OCI-LY7 (cell line): Measurements from ENCODE around the gene FRMD7. TPM values are rescaled to one million over a fixed set of nuclear protein-coding genes. Genes with fewer than 3 reads are reported as not detected.

Experiments used
- BruUV-seq: library from RNA; stranded (reverse); fragments of 400-500 nt; replicated peaks from 2 replicates; lab custom pipeline; 2021; lab: Mats Ljungman, UMichigan
- CTCF ChIA-PET: fragments of 300-600 bp; sonication (Branson Sonifier 250); formaldehyde crosslinking; loops from one replicate; lab custom pipeline; 2022; ENCODE audit warnings: antibody characterized with exemption; ENCODE audit not compliant: unreplicated experiment; lab: Charles Lee
- POLR2A ChIA-PET: fragments of 300-600 bp; sonication (Branson Sonifier 250); formaldehyde crosslinking; loops from one replicate; lab custom pipeline; 2022; ENCODE audit warnings: antibody characterized with exemption; lab: Charles Lee
- DNase-seq: peaks from one replicate; pipeline ENCODE4 v3.0.0-alpha.2; 2015; ENCODE audit warnings: low spot score
- H2AFZ ChIP-seq: fragments of 200-600 bp; sonication (generic), shearing (Covaris generic); 2 replicates; pipeline ENCODE4 v1.6.1; 2014; ENCODE audit warnings: mild to moderate bottlenecking, antibody characterized with exemption, low read length, moderate library complexity
- H3K27ac ChIP-seq: fragments of 200-600 bp; sonication (generic); 2 replicates; pipeline ENCODE4 v1.5.1; 2014; ENCODE audit warnings: mixed run types, low read depth, mild to moderate bottlenecking, moderate library complexity, low read length, inconsistent platforms; ENCODE audit not compliant: poor library complexity, severe bottlenecking
- H3K36me3 ChIP-seq: fragments of 200-600 bp; sonication (generic); 2 replicates; pipeline ENCODE4 v1.6.1; 2014; ENCODE audit warnings: mild to moderate bottlenecking, antibody characterized with exemption, low read length, moderate library complexity, mixed read lengths; ENCODE audit not compliant: insufficient read depth
- H3K4me1 ChIP-seq: fragments of 200-600 bp; sonication (generic); 2 replicates; pipeline ENCODE4 v1.5.1; 2014; ENCODE audit warnings: mild to moderate bottlenecking, low read length; ENCODE audit not compliant: insufficient read depth, poor library complexity, severe bottlenecking
- H3K4me2 ChIP-seq: fragments of 200-600 bp; sonication (generic); 2 replicates; pipeline ENCODE4 v1.6.1; 2014; ENCODE audit warnings: mild to moderate bottlenecking, low read length
- H3K4me3 ChIP-seq: fragments of 200-600 bp; sonication (generic); 2 replicates; pipeline ENCODE4 v1.5.1; 2014; ENCODE audit warnings: mild to moderate bottlenecking, low read depth, low read length; ENCODE audit not compliant: poor library complexity, severe bottlenecking
- H3K79me2 ChIP-seq: fragments of 200-600 bp; sonication (generic); 2 replicates; pipeline ENCODE4 v1.6.1; 2016; ENCODE audit warnings: low read depth, mild to moderate bottlenecking, low read length, moderate library complexity, mixed read lengths; ENCODE audit not compliant: insufficient read depth
- H3K9me2 ChIP-seq: fragments of 200-600 bp; sonication (generic); 2 replicates; pipeline ENCODE4 v1.6.1; 2016; ENCODE audit warnings: mild to moderate bottlenecking, low read length, mixed read lengths; ENCODE audit not compliant: insufficient read depth
- H3K9me3 ChIP-seq: fragments of 200-600 bp; sonication (generic); 2 replicates; pipeline ENCODE4 v1.6.1; 2014; ENCODE audit warnings: mild to moderate bottlenecking, mixed run types, low read length, mixed read lengths
- H4K20me1 ChIP-seq: fragments of 200-600 bp; sonication (generic); 2 replicates; pipeline ENCODE4 v1.6.1; 2014; ENCODE audit warnings: mild to moderate bottlenecking, antibody characterized with exemption, low read length, moderate library complexity, mixed read lengths; ENCODE audit not compliant: insufficient read depth
- CTCF ChIP-seq: fragments of 200-600 bp; sonication (generic); conservative IDR thresholded peaks from 2 replicates; pipeline ENCODE4 v1.5.1; 2014; ENCODE audit warnings: mild to moderate bottlenecking, antibody characterized with exemption, low read length, moderate library complexity, mixed read lengths
- EZH2phosphoT487 ChIP-seq: fragments of 200-600 bp; sonication (generic); IDR thresholded peaks from 2 replicates; pipeline ENCODE4 v1.6.1; 2018; ENCODE audit warnings: low read depth, borderline replicate concordance, mild to moderate bottlenecking, mixed run types, antibody characterized with exemption, low read length, moderate library complexity, mixed read lengths
- intact Hi-C: fragments of 100-400 bp; cut with micrococcal nuclease; formaldehyde crosslinking; loops from one replicate; pipeline ENCODE4 v1.10.0; 2022; ENCODE audit not compliant: unreplicated experiment
- total RNA-seq, 2 experiments: library from RNA; depleted of rRNA in 1 of 2; stranded (reverse); fragments of >200 nt in 1 of 2; shearing (Covaris generic) in 1 of 2; gene quantifications; 2 replicates each; pipeline ENCODE4 v1.2.3, GENCODE V29; 2014 to 2022

FRMD7 gene
- total RNA-seq, 2 experiments from 2014 or later, result not detected

- CTCF ChIA-PET, result no interaction called here
- BruUV-seq, result no TSS peak
Observed at GRCh38 chrX:132125906-132126305, 1.9 kb downstream of the FRMD7 start.

GRCh38 chrX:132120913-132121312 is 6.9 kb downstream of the FRMD7 start:
- POLR2A ChIA-PET, result no interaction called here
- no TSS peak for BruUV-seq
- no peak for TF ChIP-seq CTCF
- TF ChIP-seq EZH2phosphoT487, result no peak
- no peak overlapping the region for H3K27ac ChIP-seq
- DNase-seq, result no peak
- H2AFZ ChIP-seq, result no peak overlapping the region
- no peaks in the 10 kb centered on the region for H3K79me2 ChIP-seq
- H3K36me3 ChIP-seq, result no peaks in the 10 kb centered on the region
- CTCF ChIA-PET, result no interaction called here
- H3K4me1 ChIP-seq, result no peaks in the 10 kb centered on the region
- intact Hi-C loops, result no loop called here
- H4K20me1 ChIP-seq, result no peaks in the 10 kb centered on the region
- no peak overlapping the region for H3K4me3 ChIP-seq
- H3K9me3 ChIP-seq, result no peaks in the 10 kb centered on the region
- H3K9me2 ChIP-seq, result no peaks in the 10 kb centered on the region
- no peak overlapping the region for H3K4me2 ChIP-seq

More at GRCh38 chrX:132125906-132126305, 1.9 kb downstream of the FRMD7 start:
- H4K20me1 ChIP-seq, result no peaks in the 10 kb centered on the region
- H3K4me2 ChIP-seq, result no peak overlapping the region
- no peaks in the 10 kb centered on the region for H3K9me3 ChIP-seq
- no peaks in the 10 kb centered on the region for H3K79me2 ChIP-seq
- no peak for TF ChIP-seq CTCF
- no peak for TF ChIP-seq EZH2phosphoT487
- no peaks in the 10 kb centered on the region for H3K36me3 ChIP-seq
- no peaks in the 10 kb centered on the region for H3K9me2 ChIP-seq
- POLR2A ChIA-PET, result no interaction called here
- no peak overlapping the region for H3K4me3 ChIP-seq
- H3K27ac ChIP-seq, result no peak overlapping the region
- intact Hi-C loops, result no loop called here
- H2AFZ ChIP-seq, result no peak overlapping the region
- H3K4me1 ChIP-seq, result no peaks in the 10 kb centered on the region
- DNase-seq, result no peak

GRCh38 chrX:132119821-132120515 is 7.9 kb downstream of the FRMD7 start:
- no peak overlapping the region for H3K4me2 ChIP-seq
- H3K9me2 ChIP-seq, result no peaks in the 10 kb centered on the region
- intact Hi-C loops, result no loop called here
- no TSS peak for BruUV-seq
- H4K20me1 ChIP-seq, result no peaks in the 10 kb centered on the region
- ChIA-PET POLR2A (no interaction called here), CTCF (no interaction called here)
- H3K27ac ChIP-seq, result no peak overlapping the region
- H2AFZ ChIP-seq, result no peak overlapping the region
- no peaks in the 10 kb centered on the region for H3K36me3 ChIP-seq
- DNase-seq, result no peak
- H3K79me2 ChIP-seq, result no peaks in the 10 kb centered on the region
- no peaks in the 10 kb centered on the region for H3K9me3 ChIP-seq
- H3K4me1 ChIP-seq, result no peaks in the 10 kb centered on the region
- TF ChIP-seq EZH2phosphoT487, result no peak
- no peak for TF ChIP-seq CTCF
- H3K4me3 ChIP-seq, result no peak overlapping the region
